Karpas-422 (cell line): ENCODE results near the gene SLC12A8. TPM values are rescaled to one million over a fixed set of nuclear protein-coding genes. Genes with fewer than 3 reads are reported as not detected.
A peak's percentile ranks its signal among the peaks of the same experiment; 100 is the strongest.

Source experiments
- DNase-seq: peaks from one replicate; pipeline ENCODE4 v3.0.0-alpha.2; 2015
- H2AFZ ChIP-seq: fragments of 200-600 bp; sonication (generic); 2 replicates; pipeline ENCODE4 v1.6.1; 2014; ENCODE audit warnings: antibody characterized with exemption, low read length, mixed read lengths
- H3K27ac ChIP-seq: fragments of 200-600 bp; sonication (generic); 2 replicates; pipeline ENCODE4 v1.5.1; 2014; ENCODE audit warnings: mild to moderate bottlenecking, low read length, moderate library complexity
- H3K27me3 ChIP-seq: fragments of 200-600 bp; sonication (generic); 2 replicates; pipeline ENCODE4 v1.6.1; 2014; ENCODE audit warnings: low read length, mixed read lengths
- H3K36me3 ChIP-seq: fragments of 200-600 bp; sonication (generic); 2 replicates; pipeline ENCODE4 v1.6.1; 2014; ENCODE audit warnings: low read length, mixed read lengths; ENCODE audit not compliant: insufficient read depth
- H3K4me1 ChIP-seq: fragments of 200-600 bp; sonication (generic); 2 replicates; pipeline ENCODE4 v1.6.1; 2014; ENCODE audit warnings: mild to moderate bottlenecking, low read length, mixed read lengths
- H3K4me2 ChIP-seq: fragments of 200-600 bp; sonication (generic); 2 replicates; pipeline ENCODE4 v1.6.1; 2014; ENCODE audit warnings: low read length, low read depth, mild to moderate bottlenecking; ENCODE audit not compliant: poor library complexity, severe bottlenecking
- H3K4me3 ChIP-seq: fragments of 200-600 bp; sonication (generic); 2 replicates; pipeline ENCODE4 v1.5.1; 2014; ENCODE audit warnings: mild to moderate bottlenecking, antibody characterized with exemption, low read length, mixed read lengths
- H3K79me2 ChIP-seq: fragments of 200-600 bp; sonication (generic); 2 replicates; pipeline ENCODE4 v1.6.1; 2014; ENCODE audit warnings: mild to moderate bottlenecking, low read length, mixed read lengths
- H3K9ac ChIP-seq: fragments of 200-600 bp; sonication (generic); 2 replicates; pipeline ENCODE4 v1.6.0; 2014; ENCODE audit warnings: low read length
- H3K9me2 ChIP-seq: fragments of 200-600 bp; sonication (generic), shearing (Covaris generic); replicated peaks from 2 replicates; pipeline ENCODE4 v1.6.0; 2014; ENCODE audit warnings: mild to moderate bottlenecking, low read length, moderate library complexity; ENCODE audit not compliant: insufficient read depth
- H3K9me3 ChIP-seq: fragments of 300-700, 200-600 bp; sonication (generic); 2 replicates; pipeline ENCODE4 v1.6.1; 2014; ENCODE audit warnings: low read length, mixed read lengths
- H4K20me1 ChIP-seq: fragments of 200-600 bp; sonication (generic); 2 replicates; pipeline ENCODE4 v1.6.1; 2014; ENCODE audit warnings: mild to moderate bottlenecking, antibody characterized with exemption, low read length, low read depth; ENCODE audit not compliant: insufficient read depth
- small RNA-seq: library from RNA; depleted of rRNA; stranded (forward); fragments of <200 nt; gene quantifications from one replicate; pipeline ENCODE3, GENCODE V24; 2014
- total RNA-seq: library from RNA; depleted of rRNA; stranded (reverse); fragments of >200 nt; shearing (Covaris generic); gene quantifications from 2 replicates; pipeline ENCODE4 v1.2.3, GENCODE V29; 2014; ENCODE audit warnings: low replicate concordance; rRNA removed

SLC12A8 gene
- total RNA-seq, 1 experiment from 2014 or later, result 156 TPM

GRCh38 chr3:125037498-125038150 is 174.9 kb downstream of the SLC12A8 start:
- H4K20me1 ChIP-seq, result no peaks in the 10 kb centered on the region; the same call in 1 of the 2 replicates
- H3K27me3 ChIP-seq, result no peaks in the 10 kb centered on the region
- peaks cover 18% of the 10 kb centered on the region; the same call in 1 of the 2 replicates for H3K36me3 ChIP-seq
- no peak overlapping the region for H3K4me3 ChIP-seq
- H3K79me2 ChIP-seq, result peaks cover 100% of the 10 kb centered on the region
- 0 out of 2 replicates have a peak overlapping the region, but pooled peaks have one; percentile 3 for H3K27ac ChIP-seq
- H2AFZ ChIP-seq, result no peak overlapping the region
- peaks cover 95% of the 10 kb centered on the region for H3K4me1 ChIP-seq
- H3K9me2 ChIP-seq, result no peaks in the 10 kb centered on the region
- no peaks in the 10 kb centered on the region for H3K9me3 ChIP-seq
- no peak overlapping the region for H3K9ac ChIP-seq
- peak; percentile 53 for DNase-seq
- no peak overlapping the region for H3K4me2 ChIP-seq

DNA sequence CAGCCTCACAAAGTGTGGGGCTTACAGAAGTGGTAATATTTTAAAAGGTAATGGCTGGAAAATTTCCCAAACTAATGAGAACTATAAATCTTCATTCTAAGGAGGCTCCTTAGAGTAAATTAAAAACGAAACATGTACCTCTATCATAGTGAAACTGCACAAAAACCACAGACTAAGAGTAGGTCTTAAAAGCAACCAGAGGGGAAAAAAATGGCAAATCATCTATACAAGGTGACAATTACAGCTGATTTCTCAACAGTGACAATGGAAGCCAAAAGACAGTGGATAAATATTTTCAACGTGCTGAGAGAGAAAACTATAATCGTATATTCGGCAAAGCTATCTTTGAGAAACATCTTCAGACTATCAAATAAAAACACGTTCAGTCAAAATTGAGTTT is 177.3 kb downstream of the SLC12A8 start:
- Histone ChIP-seq H3K36me3 (peaks cover 28% of the 10 kb centered on the region; the same call in 1 of the 2 replicates), H3K9me3 (no peaks in the 10 kb centered on the region), H3K4me2 (peak overlapping the region; percentile 11), H4K20me1 (no peaks in the 10 kb centered on the region; the same call in 1 of the 2 replicates), H3K9me2 (no peaks in the 10 kb centered on the region), H3K79me2 (peaks cover 100% of the 10 kb centered on the region), H2AFZ (no peak overlapping the region), H3K9ac (no peak overlapping the region), H3K27ac (peak overlapping the region; percentile 17; the same call in 1 of the 2 replicates), H3K4me1 (peaks cover 95% of the 10 kb centered on the region), H3K4me3 (no peak overlapping the region), H3K27me3 (no peaks in the 10 kb centered on the region)
- DNase-seq, result no peak

DNA sequence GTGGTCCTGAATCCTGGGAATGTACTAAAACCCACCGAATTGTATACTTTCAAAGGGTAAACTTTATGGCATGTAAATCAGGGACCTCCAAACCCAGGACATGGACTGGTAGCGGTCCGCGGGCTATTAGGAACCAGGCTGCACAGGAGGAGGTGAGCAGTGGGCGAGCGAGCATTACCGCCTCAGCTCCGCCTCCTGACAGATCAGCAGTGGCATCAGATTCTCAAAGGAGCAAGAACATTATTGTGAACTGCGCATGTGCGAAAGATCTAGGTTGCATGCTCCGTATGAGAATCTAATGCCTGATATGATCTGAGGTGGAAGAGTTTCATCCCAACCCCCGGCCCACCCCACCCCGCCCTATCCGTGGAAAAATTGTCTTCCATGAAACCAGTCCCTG is 178.9 kb downstream of the SLC12A8 start:
- H3K9me2 ChIP-seq, result no peaks in the 10 kb centered on the region
- no peak for DNase-seq

GRCh38 chr3:125033135-125033534 is 179.4 kb downstream of the SLC12A8 start:
- H3K9me3 ChIP-seq, result no peaks in the 10 kb centered on the region
- H3K27me3 ChIP-seq, result no peaks in the 10 kb centered on the region
- H3K4me3 ChIP-seq, result no peak overlapping the region
- H4K20me1 ChIP-seq, result no peaks in the 10 kb centered on the region; the same call in 1 of the 2 replicates
- peaks cover 84% of the 10 kb centered on the region for H3K4me1 ChIP-seq
- H3K79me2 ChIP-seq, result peaks cover 99% of the 10 kb centered on the region
- no peak overlapping the region for H2AFZ ChIP-seq
- H3K4me2 ChIP-seq, result peak overlapping the region; percentile 3
- H3K9ac ChIP-seq, result no peak overlapping the region
- no peak for DNase-seq
- no peaks in the 10 kb centered on the region for H3K9me2 ChIP-seq
- H3K27ac ChIP-seq, result peak overlapping the region; percentile 63
- H3K36me3 ChIP-seq, result peaks cover 44% of the 10 kb centered on the region

More for the DNA sequence above, 178.9 kb downstream of the SLC12A8 start:
- Histone ChIP-seq H2AFZ (no peak overlapping the region), H3K4me3 (no peak overlapping the region), H3K9ac (no peak overlapping the region), H3K36me3 (peaks cover 42% of the 10 kb centered on the region), H3K9me3 (no peaks in the 10 kb centered on the region), H3K79me2 (peaks cover 99% of the 10 kb centered on the region), H3K27ac (peak overlapping the region; percentile 63; the same call in 1 of the 2 replicates), H4K20me1 (no peaks in the 10 kb centered on the region; the same call in 1 of the 2 replicates), H3K27me3 (no peaks in the 10 kb centered on the region), H3K4me1 (peaks cover 86% of the 10 kb centered on the region), H3K4me2 (peak overlapping the region; percentile 3)

- Histone ChIP-seq H3K79me2 (peaks cover 99% of the 10 kb centered on the region), H3K4me3 (no peak overlapping the region), H4K20me1 (no peaks in the 10 kb centered on the region; the same call in 1 of the 2 replicates), H3K36me3 (peaks cover 47% of the 10 kb centered on the region), H3K4me2 (no peak overlapping the region), H3K9me2 (no peaks in the 10 kb centered on the region), H3K27me3 (no peaks in the 10 kb centered on the region), H3K4me1 (peaks cover 80% of the 10 kb centered on the region), H2AFZ (no peak overlapping the region), H3K27ac (peak overlapping the region; percentile 63), H3K9ac (peak overlapping the region; percentile 17), H3K9me3 (no peaks in the 10 kb centered on the region)
- DNase-seq, result no peak
Measured at GRCh38 chr3:125032683-125033082, 179.9 kb downstream of the SLC12A8 start.

Small RNA genes lying within 50 kb of the gene (small RNA-seq; reads per million reads assigned to genes)
- gene MIR5092, result not detected
- gene RNA5SP137, result not detected
- not detected for gene RNU6-230P

Other genes with a start within 250 kb of the SLC12A8 start
- gene HEG1, start 156.8 kb downstream of the SLC12A8 start, total RNA-seq, result 57.3 and 57.9 TPM in 2 replicates
- 29.2 and 53.8 TPM in 2 replicates for gene ZNF148, start 162.6 kb upstream of the SLC12A8 start, total RNA-seq